NCI-H2196 (cell line): ENCODE results near the gene PTPRE.

Experiments used
- DNase-seq: peaks from one replicate; lab custom pipeline; 2025; ENCODE audit not compliant: unreplicated experiment; lab: John Stamatoyannopoulos, UW

The PTPRE gene

DNA sequence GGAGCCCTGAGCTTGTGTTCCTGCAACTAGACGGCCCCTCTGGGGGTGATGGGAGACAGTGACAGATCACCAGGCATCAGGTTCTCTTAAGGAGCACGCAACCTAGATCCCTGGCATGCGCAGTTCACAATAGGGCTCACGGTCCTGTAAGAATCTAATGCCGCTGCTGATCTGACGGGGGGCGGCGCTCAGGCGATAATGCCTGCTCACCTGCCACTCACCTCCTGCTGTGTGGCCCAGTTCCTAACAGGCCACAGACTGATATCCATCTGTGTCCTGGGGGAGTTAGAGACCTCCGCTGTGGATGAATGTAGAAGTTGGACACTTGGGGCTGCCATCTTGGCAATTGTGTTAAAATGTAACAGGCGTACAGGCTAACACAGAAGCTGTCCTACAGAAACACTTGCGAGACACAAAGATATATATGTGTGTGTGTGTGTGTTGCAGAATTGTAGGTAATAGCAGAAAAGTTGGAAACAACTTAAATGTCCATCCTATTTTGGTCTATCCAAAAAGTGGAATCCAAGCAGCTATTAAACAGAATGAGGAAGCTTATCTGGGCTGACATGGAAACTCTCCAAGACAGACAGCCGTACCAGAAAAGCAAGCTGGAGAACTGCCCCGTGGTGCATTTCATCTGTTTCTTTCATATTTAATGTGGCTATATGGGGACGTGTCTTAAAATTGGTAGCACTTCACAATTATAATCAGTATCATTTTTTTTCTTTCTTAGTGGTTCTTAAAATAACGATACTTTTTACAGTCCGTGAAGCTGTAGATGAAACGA, 136.5 kb downstream of the PTPRE start:
- DNase-seq = no peak

DNA sequence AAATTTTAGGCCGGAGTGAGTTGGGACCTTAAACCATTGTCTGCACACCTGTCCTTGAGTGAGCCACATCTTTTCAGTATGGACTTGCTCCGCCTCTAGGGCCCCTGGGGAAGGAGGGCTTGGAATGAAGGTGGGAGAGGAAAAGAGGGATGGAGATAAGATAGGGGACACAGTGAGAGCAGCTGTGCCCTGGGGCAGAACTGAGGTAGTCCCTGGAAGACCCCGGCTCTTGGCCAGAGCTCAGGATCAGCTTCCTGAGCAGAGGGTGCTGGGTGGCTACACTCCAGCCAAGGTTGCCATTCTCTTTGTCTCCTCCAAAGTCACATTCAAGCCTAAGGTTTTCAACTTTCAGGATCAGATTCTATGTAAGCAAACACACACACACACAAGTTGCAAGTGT, 137.3 kb downstream of the PTPRE start:
- no peak for DNase-seq

DNA sequence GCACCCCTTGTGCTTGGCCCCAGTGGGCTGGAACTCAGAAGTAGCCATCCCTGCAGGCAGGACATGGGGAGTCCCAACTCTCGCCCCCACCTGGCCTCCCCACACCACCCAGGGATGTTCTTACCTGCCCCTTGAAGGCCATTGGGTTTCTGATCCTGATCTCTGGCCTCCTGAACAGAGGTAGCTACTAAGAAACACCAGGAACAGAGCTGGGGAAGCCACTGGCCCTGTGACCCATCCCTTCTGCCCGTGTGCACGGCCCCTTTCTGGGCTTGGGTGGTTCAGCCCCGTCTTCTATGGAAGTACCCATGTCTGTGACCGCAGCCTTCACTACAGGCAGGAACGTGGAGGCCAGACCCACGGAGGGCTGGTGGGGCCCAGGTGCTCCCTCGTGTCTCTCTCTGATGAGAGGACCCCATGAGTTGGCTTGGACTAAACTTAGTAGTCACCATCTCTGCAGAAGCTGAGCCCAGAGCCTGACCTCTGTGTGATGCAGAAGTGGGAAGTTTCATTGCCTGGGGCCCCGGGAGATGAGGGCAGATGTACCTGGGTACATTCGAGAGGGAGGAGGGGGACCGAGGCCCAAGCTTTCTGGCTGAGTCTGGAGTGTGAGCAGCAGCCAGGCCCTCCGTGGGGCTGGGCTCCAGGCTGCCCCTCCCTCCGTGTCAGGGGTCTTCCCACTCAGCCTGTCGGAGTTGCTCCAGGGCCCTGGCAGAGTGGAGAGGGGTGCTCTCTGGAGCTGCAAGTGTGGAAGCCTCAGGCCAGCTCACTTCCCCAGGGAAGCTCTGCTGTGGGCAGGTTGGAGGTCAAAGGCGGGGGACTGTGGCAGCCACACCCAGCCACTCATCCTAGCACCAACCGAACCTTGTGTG, 138.3 kb downstream of the PTPRE start:
- DNase-seq = no peak

DNA sequence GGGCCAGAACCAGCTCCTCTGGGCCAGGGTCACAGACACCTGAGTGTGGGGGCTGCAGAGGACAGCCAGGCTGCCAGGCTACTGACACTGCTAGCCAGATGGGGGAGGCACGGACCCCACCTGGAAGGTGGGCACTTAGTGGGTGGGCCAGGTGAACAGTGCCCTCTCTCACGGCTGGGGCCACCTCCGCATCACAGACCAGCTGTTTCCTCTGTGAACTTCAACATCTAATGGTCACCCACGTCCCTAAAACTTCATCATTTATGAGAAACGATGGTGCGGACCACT, 138.9 kb downstream of the PTPRE start:
- DNase-seq = no peak

DNA sequence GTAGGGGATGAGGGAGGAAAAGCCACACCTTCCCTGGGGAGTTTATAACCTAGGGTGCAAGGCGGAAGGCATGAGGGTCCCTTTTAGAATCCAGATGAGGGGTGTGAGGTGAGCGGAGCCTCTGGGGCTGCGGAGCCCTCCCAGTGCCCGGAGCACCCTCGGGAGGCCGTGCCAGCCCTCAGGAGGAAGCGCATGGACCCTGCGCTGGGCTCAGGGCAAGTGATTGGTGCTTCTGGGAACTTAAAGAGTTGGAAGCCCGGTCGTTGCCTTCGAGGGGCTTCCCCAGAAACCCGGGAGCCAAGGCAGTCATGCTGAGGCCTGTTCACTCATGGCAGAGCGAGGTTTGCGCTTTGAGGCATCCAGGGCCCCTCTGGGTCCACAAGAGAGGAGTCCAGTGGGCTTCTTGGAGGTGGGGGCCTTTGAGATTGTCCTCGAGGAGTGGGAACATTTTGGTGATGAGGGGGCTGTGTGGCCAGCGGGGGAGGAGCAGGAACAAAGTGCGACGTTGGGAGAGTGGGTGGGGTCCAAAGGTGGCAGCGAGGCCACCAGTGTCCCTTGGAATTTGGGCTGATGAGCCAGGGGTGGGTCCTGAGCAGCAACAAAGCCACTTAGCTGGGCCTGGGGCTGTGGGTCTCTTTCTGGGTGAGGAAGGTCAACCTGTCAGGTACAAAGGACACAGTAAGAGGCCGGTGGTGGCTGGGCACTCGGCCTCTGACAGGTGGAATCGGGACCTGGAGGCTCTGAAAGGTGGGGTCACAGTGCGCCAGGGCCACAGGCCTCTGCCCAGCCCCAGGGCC, 139.5 kb downstream of the PTPRE start:
- DNase-seq = no peak

GRCh38 chr10:128046953-128047290, 140.0 kb downstream of the PTPRE start:
- no peak for DNase-seq

DNA sequence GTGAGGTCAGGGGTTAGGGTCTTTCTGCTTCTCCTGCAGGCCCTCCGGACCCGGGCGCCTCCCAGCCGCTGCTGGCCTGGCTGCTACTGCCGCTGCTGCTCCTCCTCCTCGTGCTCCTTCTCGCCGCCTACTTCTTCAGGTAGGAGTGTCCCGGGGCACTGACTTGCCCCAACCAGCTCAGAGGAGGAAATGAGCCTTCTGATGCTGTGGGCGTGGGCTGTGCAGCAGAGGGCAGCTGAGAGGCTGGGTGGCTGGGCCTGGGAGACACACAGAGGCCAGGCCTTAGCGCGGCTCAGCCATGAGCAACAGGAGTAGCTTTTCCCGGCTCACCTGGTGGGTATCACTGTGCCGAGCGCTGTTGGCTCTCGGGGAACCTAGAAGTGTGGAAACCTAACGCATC, 140.4 kb downstream of the PTPRE start:
- DNase-seq = no peak

GRCh38 chr10:128047991-128048818, 141.3 kb downstream of the PTPRE start:
- no peak for DNase-seq

DNA sequence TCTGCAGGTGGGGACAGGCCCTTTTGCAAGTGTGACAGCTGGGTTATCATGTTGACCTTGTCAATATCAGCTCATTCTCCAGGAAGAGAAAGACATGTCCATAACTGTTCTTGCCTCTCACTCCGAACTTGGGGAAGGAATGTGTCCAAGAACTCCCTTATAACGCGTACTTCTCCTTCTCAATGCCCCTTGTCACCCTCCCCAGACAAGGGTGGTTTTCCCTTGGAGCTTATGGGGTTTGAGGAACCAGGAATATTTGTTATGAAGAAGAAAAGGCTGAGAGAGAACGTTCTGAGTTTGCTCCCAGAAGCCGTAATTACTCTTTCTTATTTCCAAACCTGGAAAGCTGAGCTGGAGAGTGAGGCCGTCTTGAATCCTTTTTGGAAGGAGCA, 141.9 kb downstream of the PTPRE start:
- no peak for DNase-seq

GRCh38 chr10:128049226-128050120, 142.6 kb downstream of the PTPRE start:
- no peak for DNase-seq

- DNase-seq = no peak
Measured at GRCh38 chr10:128050121-128050516, 143.2 kb downstream of the PTPRE start.

- no peak for DNase-seq
Measured at GRCh38 chr10:128050936-128051335, 144.0 kb downstream of the PTPRE start.

DNA sequence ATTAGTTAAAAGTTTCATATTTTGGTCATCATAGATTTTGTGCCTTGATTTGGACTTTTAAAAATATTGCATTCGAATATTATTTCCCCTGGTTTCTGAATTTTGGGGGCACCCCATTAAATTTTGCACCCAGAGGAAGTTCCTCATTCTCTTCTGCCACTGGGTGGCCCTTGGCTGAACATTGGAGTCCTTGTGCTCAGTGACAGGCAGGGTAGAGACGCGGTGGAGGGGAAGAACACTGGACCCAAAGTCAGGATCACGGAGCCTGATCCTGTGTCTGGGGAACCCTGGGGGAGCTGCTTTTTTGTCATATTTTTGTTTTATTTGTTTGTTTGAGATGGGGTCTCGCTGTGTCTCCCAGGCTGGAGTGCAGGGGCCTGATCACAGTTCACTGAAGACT, 144.6 kb downstream of the PTPRE start:
- no peak for DNase-seq

- DNase-seq = no peak
Measured at GRCh38 chr10:128052696-128053095, 145.8 kb downstream of the PTPRE start.

- DNase-seq = no peak
Measured at GRCh38 chr10:128053356-128053755, 146.5 kb downstream of the PTPRE start.

- DNase-seq = no peak
Measured at GRCh38 chr10:128054163-128054970, 147.5 kb downstream of the PTPRE start.

- DNase-seq = no peak
Measured at GRCh38 chr10:128055061-128055868, 148.4 kb downstream of the PTPRE start.

DNA sequence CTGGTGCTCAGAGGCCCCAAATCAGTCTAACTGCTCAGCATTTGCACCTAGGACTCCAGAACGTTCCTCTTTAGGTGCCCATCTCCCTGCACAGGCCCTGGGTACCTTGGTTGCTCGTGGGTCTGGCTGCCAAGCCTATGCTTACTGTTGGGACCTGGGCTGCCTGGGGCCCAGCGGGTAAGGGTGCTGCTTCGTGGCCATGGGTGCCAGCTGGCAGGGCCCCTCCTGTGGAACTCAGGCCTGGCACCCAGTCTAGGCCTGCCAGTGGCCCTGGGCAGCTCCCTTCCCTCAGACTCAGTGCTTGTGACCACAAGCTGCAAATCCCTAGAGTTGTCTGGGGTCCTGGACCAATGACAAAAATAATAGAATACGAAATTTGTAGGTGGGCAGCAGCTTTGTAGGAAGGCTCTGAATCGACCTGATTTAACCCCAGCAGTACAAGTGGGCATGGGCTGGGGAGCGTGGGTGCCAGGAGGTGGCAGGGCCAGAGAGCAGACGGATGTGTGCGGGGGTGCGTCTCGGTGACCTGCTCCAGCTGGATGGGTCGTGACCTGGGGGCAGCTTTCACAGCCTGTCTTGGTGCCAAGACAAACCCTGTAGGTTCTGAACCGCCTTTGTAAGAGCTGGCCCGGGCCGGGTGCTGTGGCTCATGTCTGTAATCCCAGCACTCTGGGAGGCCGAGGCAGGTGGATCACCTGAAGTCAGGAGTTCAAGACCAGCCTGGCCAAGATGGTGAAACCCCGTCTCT, 149.6 kb downstream of the PTPRE start:
- no peak for DNase-seq
